ENCODE data around the gene P4HB. TPM values are rescaled to one million over a fixed set of nuclear protein-coding genes. Genes with fewer than 3 reads are reported as not detected.

Gene P4HB
- total RNA-seq, 1 donor from 2014 or later: 259 TPM

GRCh38 chr17:81903896-81904599 is 43.7 kb upstream of the P4HB start:
- H3K4me3 Mint-ChIP-seq (ENCODE audit: unreplicated experiment): no peak overlapping the region
- no peaks in the 10 kb centered on the region for H3K36me3 Mint-ChIP-seq (ENCODE audit: unreplicated experiment)
- no peak overlapping the region for H3K27ac Mint-ChIP-seq (ENCODE audit: unreplicated experiment)
- H3K9me3 Mint-ChIP-seq (ENCODE audit: unreplicated experiment): peaks cover 4% of the 10 kb centered on the region
- DNase-seq: no peak
- H3K27me3 Mint-ChIP-seq (ENCODE audit: unreplicated experiment): peaks cover 5% of the 10 kb centered on the region
- TF ChIP-seq CTCF (IDR thresholded peaks at IDR 0.05; ENCODE audit: partially characterized antibody, unreplicated experiment): no peak
- no peaks in the 10 kb centered on the region for H3K4me1 Mint-ChIP-seq (ENCODE audit: low read depth, unreplicated experiment)

DNA sequence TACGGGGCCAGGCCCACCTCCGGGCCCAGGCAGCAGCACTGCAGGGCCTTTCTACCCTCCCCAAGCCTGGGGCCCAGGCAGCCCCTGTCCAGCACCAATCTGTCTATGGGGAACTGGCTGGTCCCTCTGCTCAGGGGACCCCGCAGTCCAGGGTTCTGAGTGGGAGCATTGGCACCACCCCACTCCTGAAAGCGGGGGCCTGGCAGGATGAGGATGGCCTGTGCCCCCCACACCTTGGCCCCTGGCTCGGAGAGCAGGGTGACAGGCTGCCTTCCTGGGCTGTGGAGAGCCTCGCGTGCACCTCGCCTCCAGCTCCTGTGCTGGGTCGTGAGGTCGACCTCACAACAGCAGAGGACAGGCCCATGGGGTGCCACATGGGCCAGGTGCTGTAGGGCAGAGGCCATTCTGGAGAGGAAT is 43.1 kb upstream of the P4HB start:
- Mint-ChIP-seq H3K27me3 (ENCODE audit: unreplicated experiment) (peaks cover 5% of the 10 kb centered on the region), H3K9me3 (ENCODE audit: unreplicated experiment) (peaks cover 4% of the 10 kb centered on the region), H3K4me1 (ENCODE audit: low read depth, unreplicated experiment) (no peaks in the 10 kb centered on the region), H3K27ac (ENCODE audit: unreplicated experiment) (no peak overlapping the region), H3K4me3 (ENCODE audit: unreplicated experiment) (no peak overlapping the region), H3K36me3 (ENCODE audit: unreplicated experiment) (no peaks in the 10 kb centered on the region)
- DNase-seq: no peak
- no peak for TF ChIP-seq CTCF (IDR thresholded peaks at IDR 0.05; ENCODE audit: partially characterized antibody, unreplicated experiment)

GRCh38 chr17:81902653-81903414 is 42.5 kb upstream of the P4HB start:
- DNase-seq: no peak
- Mint-ChIP-seq H3K9me3 (ENCODE audit: unreplicated experiment) (peaks cover 4% of the 10 kb centered on the region), H3K27me3 (ENCODE audit: unreplicated experiment) (peaks cover 5% of the 10 kb centered on the region), H3K4me1 (ENCODE audit: low read depth, unreplicated experiment) (no peaks in the 10 kb centered on the region), H3K4me3 (ENCODE audit: unreplicated experiment) (no peak overlapping the region), H3K27ac (ENCODE audit: unreplicated experiment) (no peak overlapping the region), H3K36me3 (ENCODE audit: unreplicated experiment) (no peaks in the 10 kb centered on the region)
- no peak for TF ChIP-seq CTCF (IDR thresholded peaks at IDR 0.05; ENCODE audit: partially characterized antibody, unreplicated experiment)

GRCh38 chr17:81902023-81902652 is 41.8 kb upstream of the P4HB start, which contains the start of gene NPB:
Gene NPB (plus strand): TSS chr17:81902238. CDS start chr17:81902278, 40 bp downstream.
- peaks cover 5% of the 10 kb centered on the region for H3K27me3 Mint-ChIP-seq (ENCODE audit: unreplicated experiment)
- peak; percentile 58 for DNase-seq
- no peak within 1 kb of the TSS for H3K27ac Mint-ChIP-seq (ENCODE audit: unreplicated experiment)
- peaks cover 4% of the 10 kb centered on the region for H3K9me3 Mint-ChIP-seq (ENCODE audit: unreplicated experiment)
- H3K4me1 Mint-ChIP-seq (ENCODE audit: low read depth, unreplicated experiment): no peaks in the 10 kb centered on the region
- no peaks in the 10 kb centered on the region for H3K36me3 Mint-ChIP-seq (ENCODE audit: unreplicated experiment)
- H3K4me3 Mint-ChIP-seq (ENCODE audit: unreplicated experiment): no peak within 1 kb of the TSS
- TF ChIP-seq CTCF (IDR thresholded peaks at IDR 0.05; ENCODE audit: partially characterized antibody, unreplicated experiment): no peak

Measured in glutamatergic neuron (in vitro differentiated cells).